SK-MEL-5 (cell line): ENCODE data around the gene SEMA5A. TPM values are rescaled to one million over a fixed set of nuclear protein-coding genes. Genes with fewer than 3 reads are reported as not detected.
"Not testable (repeated sequence)": the region's sequence is repeated elsewhere in the genome, so short reads cannot be mapped to it uniquely, and the experiment has no call there.

Experiments used
- DNase-seq: peaks from one replicate; pipeline ENCODE4 v3.0.0-alpha.2; 2016; ENCODE audit warnings: low read depth, low spot score
- in situ Hi-C: cut with HindIII; loops from 2 replicates; pipeline ENCODE4 v1.10.0; 2016; ENCODE audit warnings: low sequenced_read_pairs, high pct_unique_total_duplicates, low pct_unique_long_range_greater_than_20kb
- total RNA-seq: library from RNA; depleted of rRNA; stranded (reverse); fragments of >200 nt; shearing (Covaris generic); gene quantifications from 2 replicates; pipeline ENCODE4 v1.2.3, GENCODE V29; 2014

SEMA5A gene
- total RNA-seq, 1 experiment from 2014 or later, result 38.1 TPM

- peak; percentile 82 for DNase-seq
These were observed 114.2 kb downstream of the SEMA5A start for GRCh38 chr5:9431496-9432258.

GRCh38 chr5:9431151-9431495, 114.8 kb downstream of the SEMA5A start:
- no peak for DNase-seq
- in situ Hi-C loops, result no loop called here

More at GRCh38 chr5:9431496-9432258, 114.2 kb downstream of the SEMA5A start:
- in situ Hi-C loops, result no loop called here

- in situ Hi-C loops, result no loop called here
- no peak for DNase-seq
These were observed 115.6 kb downstream of the SEMA5A start for GRCh38 chr5:9430306-9430705.

GRCh38 chr5:9429691-9430215, 116.1 kb downstream of the SEMA5A start:
- in situ Hi-C loops, result no loop called here

GRCh38 chr5:9428272-9428671, 117.6 kb downstream of the SEMA5A start:
- in situ Hi-C loops, result no loop called here
- no peak for DNase-seq

More at GRCh38 chr5:9429691-9430215, 116.1 kb downstream of the SEMA5A start:
- DNase-seq, result no peak

- DNase-seq, result no peak
- in situ Hi-C loops, result no loop called here
These were observed 120.2 kb downstream of the SEMA5A start for GRCh38 chr5:9425710-9426109.

- DNase-seq, result no peak
- in situ Hi-C loops, result no loop called here
These were observed 122.3 kb downstream of the SEMA5A start for GRCh38 chr5:9423571-9423970.

- in situ Hi-C loops, result no loop called here
- no peak for DNase-seq
These were observed 124.0 kb downstream of the SEMA5A start for GRCh38 chr5:9421884-9422283.

GRCh38 chr5:9419794-9420193, 126.1 kb downstream of the SEMA5A start:
- in situ Hi-C loops, result no loop called here
- peak; percentile 28 for DNase-seq

GRCh38 chr5:9415566-9415965, 130.3 kb downstream of the SEMA5A start:
- no peak for DNase-seq
- in situ Hi-C loops, result no loop called here

GRCh38 chr5:9415091-9415490, 130.8 kb downstream of the SEMA5A start:
- in situ Hi-C loops, result no loop called here
- DNase-seq, result no peak

GRCh38 chr5:9411142-9411541, 134.7 kb downstream of the SEMA5A start:
- no peak for DNase-seq
- in situ Hi-C loops, result no loop called here

GRCh38 chr5:9409413-9409960, 136.4 kb downstream of the SEMA5A start:
- no peak for DNase-seq
- in situ Hi-C loops, result no loop called here

- DNase-seq, result no peak
- in situ Hi-C loops, result no loop called here
These were observed 136.9 kb downstream of the SEMA5A start for GRCh38 chr5:9408964-9409363.

- DNase-seq, result no peak
- in situ Hi-C loops, result no loop called here
These were observed 140.6 kb downstream of the SEMA5A start for GRCh38 chr5:9405196-9405754.

GRCh38 chr5:9401786-9402472, 143.9 kb downstream of the SEMA5A start:
- in situ Hi-C loops, result no loop called here
- DNase-seq, result no peak

GRCh38 chr5:9399783-9400182, 146.1 kb downstream of the SEMA5A start:
- in situ Hi-C loops, DNase-seq: not testable (repeated sequence)

GRCh38 chr5:9399094-9399493, 146.8 kb downstream of the SEMA5A start:
- in situ Hi-C loops, result no loop called here

More at GRCh38 chr5:9399094-9399493, 146.8 kb downstream of the SEMA5A start:
- no peak for DNase-seq
